Measurements from ENCODE around the gene LRP6.

Gene LRP6

DNA sequence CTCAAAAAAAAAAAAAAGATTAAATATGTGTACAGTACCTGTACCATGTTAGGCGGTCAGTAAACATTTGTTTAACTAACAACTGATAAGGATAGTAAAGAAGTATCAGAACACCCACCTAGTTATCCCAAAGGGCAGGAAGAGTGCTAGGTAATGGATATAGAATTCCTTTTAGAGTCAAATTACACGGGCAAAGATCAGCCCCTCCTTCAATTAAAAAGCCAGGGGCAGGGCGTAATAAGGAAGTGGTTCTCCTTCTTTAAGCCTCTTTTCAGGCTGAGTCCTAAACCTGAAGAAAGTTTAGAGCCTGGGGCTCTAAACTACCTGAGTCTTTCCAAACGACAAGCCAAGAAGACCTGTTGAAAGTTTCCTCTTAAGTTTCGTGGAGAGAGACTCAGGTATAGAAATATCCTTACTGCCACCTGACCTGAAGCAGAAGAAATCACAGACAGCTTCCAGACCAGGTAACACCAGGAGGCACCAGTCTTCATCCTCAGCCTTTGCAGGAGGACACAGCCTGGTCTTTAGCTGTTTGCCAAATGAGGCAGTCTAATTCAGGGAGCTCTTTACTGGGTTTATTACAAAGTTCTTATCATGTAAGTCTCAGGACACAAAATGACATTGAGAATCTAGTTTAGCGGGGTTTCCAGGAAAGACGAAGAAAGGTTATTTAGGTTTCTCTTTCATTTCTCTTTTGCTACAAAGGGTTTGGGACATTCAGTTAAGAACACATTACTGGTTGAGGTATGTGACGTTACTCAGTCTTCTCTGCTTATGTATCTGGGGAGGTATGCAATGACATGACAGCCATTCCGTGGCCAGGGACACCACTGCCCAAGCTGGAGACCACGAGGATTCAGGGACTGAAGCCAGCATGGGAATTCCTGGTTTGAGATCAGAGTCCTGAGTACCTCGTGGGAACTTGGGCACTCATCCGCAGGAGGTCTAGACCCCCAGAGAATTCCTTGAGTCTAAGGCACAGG, 195.9 kb downstream of the LRP6 start, which contains the start of gene BCL2L14:
BCL2L14 (plus strand) TSS at position 266 of the 983 bp plus-strand sequence. CDS start 8,367 bp downstream, outside the sequence.
- Histone ChIP-seq H3K79me2 (ENCODE audit: control insufficient read depth, low read length) (no peaks in the 10 kb centered on the region), H3K4me2 (ENCODE audit: low read length) (peak within 1 kb of the TSS; percentile 10), H3K9me2 (replicated peaks; ENCODE audit: control insufficient read depth, low read length) (no peaks in the 10 kb centered on the region), H3K27ac (ENCODE audit: low read depth, low read length) (no peak within 1 kb of the TSS), H4K20me1 (ENCODE audit: control insufficient read depth, insufficient read depth, low read depth, low read length) (no peaks in the 10 kb centered on the region), H3K4me1 (ENCODE audit: control insufficient read depth, low read length) (peaks cover 8% of the 10 kb centered on the region; the same call in 1 of the 2 replicates), H3F3A (ENCODE audit: control insufficient read depth, insufficient read depth) (no peaks in the 10 kb centered on the region), H3K36me3 (ENCODE audit: control insufficient read depth, low read length) (no peaks in the 10 kb centered on the region), H3K4me3 (ENCODE audit: low read length) (no peak within 1 kb of the TSS), H3K9me3 (ENCODE audit: control insufficient read depth, insufficient read depth, low read length) (no peaks in the 10 kb centered on the region), H3K27me3 (ENCODE audit: control insufficient read depth, low read length) (peaks cover 29% of the 10 kb centered on the region)
- TF ChIP-seq, protein P1, sequence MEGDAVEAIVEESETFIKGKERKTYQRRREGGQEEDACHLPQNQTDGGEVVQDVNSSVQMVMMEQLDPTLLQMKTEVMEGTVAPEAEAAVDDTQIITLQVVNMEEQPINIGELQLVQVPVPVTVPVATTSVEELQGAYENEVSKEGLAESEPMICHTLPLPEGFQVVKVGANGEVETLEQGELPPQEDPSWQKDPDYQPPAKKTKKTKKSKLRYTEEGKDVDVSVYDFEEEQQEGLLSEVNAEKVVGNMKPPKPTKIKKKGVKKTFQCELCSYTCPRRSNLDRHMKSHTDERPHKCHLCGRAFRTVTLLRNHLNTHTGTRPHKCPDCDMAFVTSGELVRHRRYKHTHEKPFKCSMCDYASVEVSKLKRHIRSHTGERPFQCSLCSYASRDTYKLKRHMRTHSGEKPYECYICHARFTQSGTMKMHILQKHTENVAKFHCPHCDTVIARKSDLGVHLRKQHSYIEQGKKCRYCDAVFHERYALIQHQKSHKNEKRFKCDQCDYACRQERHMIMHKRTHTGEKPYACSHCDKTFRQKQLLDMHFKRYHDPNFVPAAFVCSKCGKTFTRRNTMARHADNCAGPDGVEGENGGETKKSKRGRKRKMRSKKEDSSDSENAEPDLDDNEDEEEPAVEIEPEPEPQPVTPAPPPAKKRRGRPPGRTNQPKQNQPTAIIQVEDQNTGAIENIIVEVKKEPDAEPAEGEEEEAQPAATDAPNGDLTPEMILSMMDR (IDR thresholded peaks at IDR 0.05; ENCODE audit: low read depth, low read length, poor library complexity, severe bottlenecking): no peak
- TF ChIP-seq EZH2phosphoT487 (IDR thresholded peaks at IDR 0.05; ENCODE audit: borderline replicate concordance, low read length): no peak

DNA sequence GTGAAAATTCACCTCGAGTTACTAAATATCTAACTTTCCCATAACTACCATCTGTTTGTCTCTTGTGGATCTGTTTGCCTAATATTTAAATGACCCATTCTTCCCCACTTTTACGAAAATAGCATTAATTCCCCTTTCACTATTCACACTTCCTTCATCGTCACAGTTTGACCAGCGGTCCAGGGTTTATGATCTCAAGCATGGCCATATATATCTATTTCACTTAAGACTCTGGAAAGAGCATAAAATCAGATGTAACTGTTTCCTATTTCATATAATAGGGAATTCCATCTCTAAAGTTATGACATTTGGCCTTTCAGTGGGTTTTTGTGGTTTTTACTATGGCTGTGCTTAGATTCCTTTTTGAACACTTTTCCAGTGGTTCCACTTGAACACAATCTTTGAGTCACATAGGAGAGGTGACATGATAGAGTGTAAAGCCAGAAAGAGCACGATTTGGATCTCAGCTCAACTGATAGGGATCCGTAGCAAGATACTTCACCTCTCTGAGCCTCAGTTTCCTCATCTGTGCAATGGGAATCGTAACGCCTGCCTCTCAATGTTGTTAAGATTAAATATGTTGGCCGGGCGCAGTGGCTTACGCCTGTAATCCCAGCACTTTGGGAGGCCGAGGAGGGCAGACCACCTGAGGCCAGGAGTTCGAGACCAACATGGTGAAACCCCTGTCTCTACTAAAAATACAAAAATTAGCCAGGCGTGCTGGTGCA, 196.9 kb downstream of the LRP6 start:
- Histone ChIP-seq H3K79me2 (ENCODE audit: control insufficient read depth, low read length) (no peaks in the 10 kb centered on the region), H3K9me3 (ENCODE audit: control insufficient read depth, insufficient read depth, low read length) (no peaks in the 10 kb centered on the region), H3F3A (ENCODE audit: control insufficient read depth, insufficient read depth) (no peaks in the 10 kb centered on the region), H3K9me2 (replicated peaks; ENCODE audit: control insufficient read depth, low read length) (no peaks in the 10 kb centered on the region), H3K27ac (ENCODE audit: low read depth, low read length) (no peak overlapping the region), H3K4me3 (ENCODE audit: low read length) (no peak overlapping the region), H3K27me3 (ENCODE audit: control insufficient read depth, low read length) (peaks cover 29% of the 10 kb centered on the region), H3K4me2 (ENCODE audit: low read length) (no peak overlapping the region), H4K20me1 (ENCODE audit: control insufficient read depth, insufficient read depth, low read depth, low read length) (no peaks in the 10 kb centered on the region), H3K4me1 (ENCODE audit: control insufficient read depth, low read length) (peaks cover 8% of the 10 kb centered on the region; the same call in 1 of the 2 replicates), H3K36me3 (ENCODE audit: control insufficient read depth, low read length) (no peaks in the 10 kb centered on the region)
- TF ChIP-seq EZH2phosphoT487 (IDR thresholded peaks at IDR 0.05; ENCODE audit: borderline replicate concordance, low read length): no peak
- TF ChIP-seq, protein P1 (IDR thresholded peaks at IDR 0.05; ENCODE audit: low read depth, low read length, poor library complexity, severe bottlenecking): no peak

DNA sequence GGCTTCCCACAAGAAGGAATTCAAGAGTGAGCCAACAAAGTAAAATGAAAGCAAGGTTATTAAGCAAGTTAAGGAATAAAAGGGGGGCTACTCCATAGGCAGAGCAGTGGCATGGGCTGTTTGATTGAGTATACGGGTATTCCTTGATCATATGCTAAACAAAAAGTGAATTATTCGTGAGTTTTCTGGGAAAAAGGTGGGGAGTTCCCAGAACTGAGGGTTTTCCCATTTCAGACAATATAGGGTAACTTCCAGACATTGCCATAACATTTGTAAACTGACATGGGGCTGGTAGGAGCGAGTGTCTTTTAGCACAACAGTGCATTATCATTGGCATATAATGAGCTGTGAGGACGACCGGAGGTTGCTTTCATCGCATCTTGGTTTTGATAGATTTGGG, 198.1 kb downstream of the LRP6 start:
- Histone ChIP-seq H3K4me1 (ENCODE audit: control insufficient read depth, low read length) (peaks cover 8% of the 10 kb centered on the region; the same call in 1 of the 2 replicates), H3K4me3 (ENCODE audit: low read length) (no peak overlapping the region), H3K36me3 (ENCODE audit: control insufficient read depth, low read length) (no peaks in the 10 kb centered on the region), H3K27ac (ENCODE audit: low read depth, low read length) (no peak overlapping the region), H3F3A (ENCODE audit: control insufficient read depth, insufficient read depth) (no peaks in the 10 kb centered on the region), H3K79me2 (ENCODE audit: control insufficient read depth, low read length) (no peaks in the 10 kb centered on the region), H4K20me1 (ENCODE audit: control insufficient read depth, insufficient read depth, low read depth, low read length) (no peaks in the 10 kb centered on the region), H3K9me2 (replicated peaks; ENCODE audit: control insufficient read depth, low read length) (no peaks in the 10 kb centered on the region), H3K27me3 (ENCODE audit: control insufficient read depth, low read length) (peaks cover 29% of the 10 kb centered on the region), H3K4me2 (ENCODE audit: low read length) (no peak overlapping the region), H3K9me3 (ENCODE audit: control insufficient read depth, insufficient read depth, low read length) (no peaks in the 10 kb centered on the region)
- TF ChIP-seq EZH2phosphoT487 (IDR thresholded peaks at IDR 0.05; ENCODE audit: borderline replicate concordance, low read length): no peak
- TF ChIP-seq, protein P1 (IDR thresholded peaks at IDR 0.05; ENCODE audit: low read depth, low read length, poor library complexity, severe bottlenecking): no peak
